GM12892 (cell line): Measurements from ENCODE around the gene LRRC58. TPM values are rescaled to one million over a fixed set of nuclear protein-coding genes. Genes with fewer than 3 reads are reported as not detected.
"Not testable (repeated sequence)": the region's sequence is repeated elsewhere in the genome, so short reads cannot be mapped to it uniquely, and the experiment has no call there.

Source experiments
- DNase-seq: peaks from one replicate; pipeline ENCODE4 v3.0.0; 2011; ENCODE audit not compliant: insufficient read length
- FAIRE-seq: peaks from 2 replicates; lab custom pipeline; 2011; peaks lifted over from hg19 to GRCh38; lab: Jason Lieb, UNC
- POLR2A ChIP-seq: IDR thresholded peaks from 2 replicates; pipeline ENCODE4 v1.6.1; 2011; ENCODE audit warnings: low read depth, low read length, control low read depth
- POLR2AphosphoS5 ChIP-seq: IDR thresholded peaks from 2 replicates; pipeline ENCODE4 v1.6.1; 2011; ENCODE audit warnings: low read depth, low read length, control low read depth
- TAF1 ChIP-seq: IDR thresholded peaks from 2 replicates; pipeline ENCODE4 v1.6.1; 2011; ENCODE audit warnings: low read depth, mild to moderate bottlenecking, control low read depth, low read length, borderline replicate concordance
- polyA plus RNA-seq: library from polyadenylated mRNA; unstranded; fragments of >200 nt; gene quantifications from one replicate; pipeline ENCODE4 v1.2.1, GENCODE V29; 2012; ENCODE audit warnings: missing spikeins, inconsistent platforms; ENCODE audit not compliant: missing spikeins

Gene LRRC58
- polyA plus RNA-seq = 15.8 TPM

GRCh38 chr3:120348991-120349854, at the start of gene LRRC58:
Gene LRRC58 (minus strand): TSS chr3:120349354. CDS start chr3:120349243, 111 bp downstream.
- peak; percentile 99 for FAIRE-seq
- peak; percentile 71; the same call in 1 of the 2 replicates for TF ChIP-seq POLR2AphosphoS5
- peak; percentile 89 for TF ChIP-seq POLR2A
- TF ChIP-seq TAF1 = peak; percentile 64
- peak; percentile 66 for DNase-seq

- FAIRE-seq (no peak), DNase-seq (no peak)
- no peak for TF ChIP-seq TAF1
- no peak for TF ChIP-seq POLR2AphosphoS5
- no peak for TF ChIP-seq POLR2A
Observed at GRCh38 chr3:120396469-120396868, 47.3 kb upstream of the LRRC58 start.

- DNase-seq = no peak
- no peak for TF ChIP-seq POLR2A
- TF ChIP-seq TAF1 = no peak
- TF ChIP-seq POLR2AphosphoS5 = no peak
- FAIRE-seq = no peak
Observed at GRCh38 chr3:120394347-120394746, 45.2 kb upstream of the LRRC58 start.

GRCh38 chr3:120393761-120394160, 44.6 kb upstream of the LRRC58 start:
- DNase-seq = no peak

GRCh38 chr3:120393243-120393642, 44.1 kb upstream of the LRRC58 start:
- DNase-seq (no peak), FAIRE-seq (no peak)
- TF ChIP-seq TAF1 = no peak
- TF ChIP-seq POLR2AphosphoS5 = no peak
- no peak for TF ChIP-seq POLR2A

More at GRCh38 chr3:120393761-120394160, 44.6 kb upstream of the LRRC58 start:
- TF ChIP-seq POLR2A (no peak), POLR2AphosphoS5 (no peak), TAF1 (no peak)
- FAIRE-seq = no peak

GRCh38 chr3:120382941-120383447, 33.8 kb upstream of the LRRC58 start:
- FAIRE-seq = no peak
- TF ChIP-seq POLR2A (no peak), TAF1 (no peak), POLR2AphosphoS5 (no peak)
- DNase-seq = no peak

- no peak for DNase-seq
- no peak for FAIRE-seq
- TF ChIP-seq TAF1 (no peak), POLR2A (no peak), POLR2AphosphoS5 (no peak)
Observed at GRCh38 chr3:120381503-120381902, 32.3 kb upstream of the LRRC58 start.

GRCh38 chr3:120377948-120378347, 28.8 kb upstream of the LRRC58 start:
- not testable (repeated sequence) for FAIRE-seq, DNase-seq

- FAIRE-seq = no peak
- DNase-seq = no peak
- TF ChIP-seq POLR2A (no peak), TAF1 (no peak), POLR2AphosphoS5 (no peak)
Observed at GRCh38 chr3:120370463-120370862, 21.3 kb upstream of the LRRC58 start.

- DNase-seq (no peak), FAIRE-seq (no peak)
- TF ChIP-seq POLR2A = no peak
- TF ChIP-seq POLR2AphosphoS5 = no peak
- no peak for TF ChIP-seq TAF1
Observed at GRCh38 chr3:120369037-120369467, 19.9 kb upstream of the LRRC58 start.

GRCh38 chr3:120368172-120368571, 19.0 kb upstream of the LRRC58 start:
- FAIRE-seq = no peak
- TF ChIP-seq TAF1 (no peak), POLR2AphosphoS5 (no peak), POLR2A (no peak)
- no peak for DNase-seq

- no peak for TF ChIP-seq POLR2A
- TF ChIP-seq TAF1 = no peak
- TF ChIP-seq POLR2AphosphoS5 = no peak
- FAIRE-seq = no peak
- no peak for DNase-seq
Observed at GRCh38 chr3:120364821-120365220, 15.7 kb upstream of the LRRC58 start.
